HepG2 (cell line): ENCODE data around the gene PLXNA4. TPM values are rescaled to one million over a fixed set of nuclear protein-coding genes. Genes with fewer than 3 reads are reported as not detected.

Experiments
- ATAC-seq: fragments of 200-7000 bp; cut with Tn5 transposase; 3 replicates; pipeline ENCODE4 v1.9.1; 2020; ENCODE audit warnings: mild to moderate bottlenecking, moderate library complexity
- BruUV-seq: library from RNA; stranded (reverse); fragments of 400-500 nt; replicated peaks from 2 replicates; lab custom pipeline; 2021; lab: Mats Ljungman, UMichigan
- CTCF ChIA-PET: fragments of 300-600 bp; formaldehyde crosslinking; extraction: SDS; loops from one replicate; lab custom pipeline; 2021; ENCODE audit warnings: low total read pairs, inconsistent platforms, low intra/inter-chr PET ratio; lab: Yijun Ruan, JAX
- POLR2A ChIA-PET: fragments of 350-600 bp; sonication (Branson Sonifier 250); formaldehyde crosslinking; loops from one replicate; lab custom pipeline; 2020; ENCODE audit warnings: antibody characterized with exemption, inconsistent platforms; lab: Yijun Ruan, JAX
- DNase-seq: peaks from one replicate; pipeline ENCODE4 v3.0.0-alpha.2; 2015; ENCODE audit warnings: low spot score
- FAIRE-seq: peaks from 3 replicates; lab custom pipeline; 2011; peaks lifted over from hg19 to GRCh38; lab: Jason Lieb, UNC
- H2AFZ ChIP-seq: one replicate; pipeline ENCODE4 v1.6.1; 2011; ENCODE audit warnings: low read length, inconsistent platforms
- H3K27ac ChIP-seq: fragments of 300-600 bp; 3 replicates; pipeline ENCODE4 v1.8.0; 2011; ENCODE audit warnings: mixed run types, mild to moderate bottlenecking, mixed read lengths, low read length, inconsistent platforms; ENCODE audit not compliant: insufficient read depth; ENCODE audit errors: extremely low read length
- H3K27me3 ChIP-seq, 2 experiments: fragments of 200-600 bp in 1 of 2; 2 replicates in 1 of 2; 3 replicates in 1 of 2; pipeline versions ENCODE4 v1.6.0 to v1.8.0; 2011; ENCODE audit warnings: low read length in 2 of 2, mild to moderate bottlenecking in 2 of 2, moderate library complexity in 2 of 2, inconsistent platforms in 1 of 2; ENCODE audit not compliant: insufficient read depth in 2 of 2, control insufficient read depth in 1 of 2
- H3K36me3 ChIP-seq, 2 experiments: fragments of 200-600 bp in 1 of 2; replicated peaks in 1 of 2; 2 replicates in 1 of 2; 3 replicates in 1 of 2; pipeline versions ENCODE4 v1.5.1 to v1.8.0; 2011; ENCODE audit warnings: low read length in 2 of 2, inconsistent platforms in 1 of 2; ENCODE audit not compliant: insufficient read depth in 2 of 2, control insufficient read depth in 1 of 2
- H3K4me1 ChIP-seq: 2 replicates; pipeline ENCODE4 v1.5.1; 2012; ENCODE audit warnings: low read length, inconsistent platforms; ENCODE audit not compliant: insufficient read depth
- H3K4me2 ChIP-seq: 2 replicates; pipeline ENCODE4 v1.6.0; 2011; ENCODE audit warnings: low read depth, low read length, inconsistent platforms
- H3K4me3 ChIP-seq, 3 experiments: fragments of 200-600 bp in 1 of 3; sonication (generic), shearing (Covaris generic) in 1 of 3; replicated peaks in 1 of 3; 2 replicates each; pipeline ENCODE4 v1.5.1; 2011 to 2016; ENCODE audit warnings: low read length in 3 of 3, inconsistent platforms in 2 of 3, low read depth in 2 of 3, mild to moderate bottlenecking in 2 of 3, control low read depth in 1 of 3, mixed read lengths in 1 of 3; ENCODE audit not compliant: insufficient read depth in 1 of 3
- H3K79me2 ChIP-seq: one replicate; pipeline ENCODE4 v1.6.1; 2011; ENCODE audit warnings: low read length, inconsistent platforms; ENCODE audit not compliant: insufficient read depth
- H3K9ac ChIP-seq: 2 replicates; pipeline ENCODE4 v1.6.0; 2011; ENCODE audit warnings: mild to moderate bottlenecking, low read depth, low read length, inconsistent platforms; ENCODE audit not compliant: insufficient read depth
- H3K9me3 ChIP-seq: 2 replicates; pipeline ENCODE4 v1.5.1; 2012; ENCODE audit warnings: mild to moderate bottlenecking, low read length
- H4K20me1 ChIP-seq: 2 replicates; pipeline ENCODE4 v1.6.0; 2011; ENCODE audit warnings: inconsistent platforms, mild to moderate bottlenecking, low read length, moderate library complexity; ENCODE audit not compliant: insufficient read depth
- ELF4 ChIP-seq: sonication (generic); formaldehyde crosslinking; IDR thresholded peaks from 2 replicates; pipeline ENCODE4 v1.5.0; 2020; ENCODE audit warnings: missing genetic modification reagents, mild to moderate bottlenecking, moderate library complexity, borderline replicate concordance
- MNT ChIP-seq: fragments of 450-650 bp; IDR thresholded peaks from 2 replicates; pipeline ENCODE4 v1.6.1; 2016
- ZNF646 ChIP-seq: sonication (generic); formaldehyde crosslinking; IDR thresholded peaks from 2 replicates; pipeline ENCODE4 v1.9.0; 2021; ENCODE audit warnings: mild to moderate bottlenecking, missing genetic modification reagents
- ZNF816 ChIP-seq: sonication (generic); formaldehyde crosslinking; IDR thresholded peaks from 2 replicates; pipeline ENCODE4 v1.8.0; 2022; ENCODE audit warnings: missing genetic modification reagents, mild to moderate bottlenecking, borderline replicate concordance
- WGBS: methylation state at CpG from one replicate; pipeline ENCODE4 v1.1.6; 2017; ENCODE audit warnings: low lambda C conversion rate; 5-methylcytosine and 5-hydroxymethylcytosine counted together
- in situ Hi-C: cut with HindIII; loops from 2 replicates; pipeline ENCODE4 v1.10.0; 2017; ENCODE audit warnings: low pct_unique_long_range_greater_than_20kb; ENCODE audit not compliant: extremely low pct_ligation_motif_present
- intact Hi-C: fragments of 100-400 bp; cut with micrococcal nuclease; formaldehyde crosslinking; loops from one replicate; pipeline ENCODE4 v1.10.0; 2022; ENCODE audit not compliant: unreplicated experiment
- polyA plus RNA-seq, 8 experiments: library from polyadenylated mRNA; depleted of rRNA in 3 of 8; stranded (reverse) in 7 of 8; unstranded in 1 of 8; fragments of >200 nt; fragmentation: Illumina TruSeq in 4 of 8; extraction: Trizol in 4 of 8; gene quantifications; 2 replicates each; pipeline versions ENCODE4 v1.2.1 to v1.2.3, GENCODE V29; 2011 to 2016; ENCODE audit warnings: low read depth in 4 of 8, missing spikeins in 1 of 8, mixed read lengths in 1 of 8; ENCODE audit not compliant: insufficient read depth in 1 of 8
- total RNA-seq, 5 experiments: library from RNA; depleted of rRNA; stranded (reverse); fragments of >200 nt; fragmentation: Illumina TruSeq; extraction: Trizol; gene quantifications; 2 replicates each; pipeline ENCODE4 v1.2.3, GENCODE V29; 2016; ENCODE audit warnings: low read depth in 1 of 5

The PLXNA4 gene
- total and polyA plus RNA-seq, 2 of the 13 experiments (the other 11 are each of a cell fraction or from before 2014, with no cell fraction given), result 0.01 to 0.04 TPM

- Histone ChIP-seq H3K4me1 (no peaks in the 10 kb centered on the region), H2AFZ (no peak overlapping the region), H3K79me2 (no peaks in the 10 kb centered on the region), H3K27ac (no peak overlapping the region), H4K20me1 (no peaks in the 10 kb centered on the region), H3K36me3 (no peaks in the 10 kb centered on the region), H3K27me3 (peaks cover 0 to 9% of the 10 kb centered on the region in 2 experiments; a peak in 2 of 5 replicates), H3K9me3 (no peaks in the 10 kb centered on the region), H3K4me2 (no peak overlapping the region), H3K4me3 (no peak overlapping the region), H3K9ac (no peak overlapping the region)
- ChIA-PET POLR2A (no interaction called here), CTCF (no interaction called here)
- in situ Hi-C loops, result no loop called here
- ATAC-seq (no peak), FAIRE-seq (no peak), DNase-seq (no peak)
- WGBS, result 57% methylated on average over 5 of the region's 11 CpGs
- BruUV-seq, result no TSS peak
- intact Hi-C loops, result no loop called here
- TF ChIP-seq ELF4 (no peak), ZNF646 (CRISPR knock-in tag) (no peak), MNT (peak; percentile 71), ZNF816 (no peak)
These were observed 207.9 kb downstream of the PLXNA4 start for GRCh38 chr7:132368246-132368900.
